ENCODE measurements around the gene FUT8. TPM values are rescaled to one million over a fixed set of nuclear protein-coding genes. Genes with fewer than 3 reads are reported as not detected.
"Not testable (repeated sequence)": the region's sequence is repeated elsewhere in the genome, so short reads cannot be mapped to it uniquely, and the experiment has no call there.

FUT8 gene
- total RNA-seq, 1 donor from 2014 or later = 12.5 TPM

DNA sequence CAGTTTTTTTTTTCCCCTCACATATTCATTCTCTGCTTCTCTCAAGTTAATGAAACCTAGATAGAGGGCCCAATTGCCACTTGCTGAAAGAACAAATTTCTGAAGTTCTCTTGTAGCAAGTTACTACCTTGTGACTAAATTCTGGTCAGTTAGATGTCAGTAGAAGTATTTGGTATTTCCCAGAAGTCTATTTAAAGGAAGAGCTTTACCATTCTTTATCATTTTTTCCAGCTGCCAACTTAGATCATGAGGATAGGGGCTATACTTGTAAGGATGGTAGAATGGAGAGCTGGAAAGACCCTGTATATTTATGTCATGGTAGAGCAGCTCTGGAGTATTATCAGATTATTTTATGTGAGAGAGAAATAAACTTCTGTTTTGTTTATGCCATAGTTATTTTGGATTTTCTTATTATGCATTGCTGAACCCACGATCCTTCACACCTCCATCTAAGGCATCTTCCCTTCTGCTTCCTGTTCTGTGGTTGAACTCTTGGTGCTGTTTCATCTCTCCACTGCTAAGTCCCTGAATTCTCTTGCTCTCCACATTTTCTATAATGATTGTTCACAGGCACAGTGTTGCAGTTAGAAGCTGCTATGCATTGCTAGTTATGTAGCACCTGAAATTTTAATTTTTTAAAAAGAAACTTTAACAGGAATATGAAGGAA lies 25.9 kb downstream of the FUT8 start:
- no peak for DNase-seq (ENCODE audit: low spot score)
- intact Hi-C loops (cut with DNase I) = no loop called here

DNA sequence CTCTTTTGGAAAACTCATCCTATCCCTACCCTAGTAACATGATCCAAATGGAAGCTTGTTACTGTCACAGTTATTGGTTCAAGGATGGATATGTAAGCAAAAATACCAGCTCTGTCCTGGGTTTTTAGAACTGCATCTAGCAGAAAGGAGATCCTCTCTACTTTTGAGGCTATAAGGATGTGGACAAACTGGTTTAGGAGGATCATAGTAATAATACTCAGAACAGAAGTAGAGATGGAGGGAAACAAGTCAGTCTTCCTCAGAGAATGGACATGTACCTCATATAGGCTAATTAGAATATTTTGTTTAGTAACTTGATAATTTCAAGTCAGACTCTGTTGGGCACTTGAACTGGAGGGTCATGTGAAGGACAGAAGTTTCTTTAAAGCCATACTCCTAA lies 26.6 kb downstream of the FUT8 start:
- DNase-seq (ENCODE audit: low spot score) = no peak
- intact Hi-C loops (cut with DNase I) = no loop called here

DNA sequence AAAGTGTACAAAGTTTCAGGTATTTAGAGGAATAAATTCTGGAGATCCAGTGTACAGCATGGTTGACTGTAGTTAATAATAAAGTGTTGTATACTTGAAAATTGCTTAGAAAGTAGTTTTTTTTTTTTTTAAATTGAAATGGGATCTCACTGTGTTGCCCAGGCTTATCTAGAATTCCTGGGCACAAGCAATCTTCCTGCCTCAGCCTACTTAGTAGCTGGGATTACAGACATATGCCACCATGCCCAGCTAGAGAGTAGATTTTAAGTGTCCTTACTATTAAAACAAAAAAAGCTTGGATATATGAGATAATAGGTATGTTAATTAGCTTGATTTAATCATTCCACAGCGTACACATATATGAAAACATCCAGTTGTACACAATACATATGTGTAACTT lies 27.7 kb downstream of the FUT8 start:
- intact Hi-C loops (cut with DNase I) = no loop called here
- no peak for DNase-seq (ENCODE audit: low spot score)

DNA sequence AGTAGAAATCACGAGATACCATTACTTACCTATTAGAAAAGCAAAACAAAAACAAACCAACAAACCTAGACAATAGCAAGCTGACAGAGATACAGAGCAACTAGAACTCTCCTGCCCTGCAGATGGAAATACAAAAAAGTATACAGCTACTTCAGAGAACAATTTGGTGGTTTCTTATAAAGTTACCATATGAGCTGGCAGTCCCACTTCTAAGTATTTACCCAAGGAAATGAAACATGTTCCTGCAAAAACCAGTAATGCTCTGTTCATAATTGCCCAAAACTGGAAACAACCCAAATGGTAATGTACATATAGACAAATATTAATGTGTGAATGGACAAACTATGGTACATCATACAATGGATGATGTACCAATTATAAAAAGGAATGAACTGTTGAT lies 31.7 kb downstream of the FUT8 start:
- intact Hi-C loops (cut with DNase I) = no loop called here
- no peak for DNase-seq (ENCODE audit: low spot score)

DNA sequence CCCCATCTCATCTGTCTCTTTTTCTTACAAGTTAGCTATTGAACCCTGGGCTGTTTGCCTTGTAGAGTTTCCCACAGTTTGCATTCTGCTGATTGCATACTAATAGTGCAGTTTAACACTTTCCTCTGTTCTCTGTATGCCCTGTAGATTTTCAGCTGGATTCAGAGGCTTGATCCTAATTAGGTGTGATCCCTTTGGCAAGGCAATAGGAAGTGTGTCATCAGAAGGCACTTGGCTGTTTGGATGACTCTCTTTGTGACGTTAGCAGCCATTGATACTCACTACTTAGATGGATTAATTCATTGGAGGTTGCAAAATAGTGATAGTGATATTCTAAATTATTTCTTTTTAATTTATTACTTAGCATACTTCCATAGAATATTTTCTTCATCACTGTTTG lies 33.6 kb downstream of the FUT8 start:
- DNase-seq (ENCODE audit: low spot score) = no peak
- intact Hi-C loops (cut with DNase I) = no loop called here

DNA sequence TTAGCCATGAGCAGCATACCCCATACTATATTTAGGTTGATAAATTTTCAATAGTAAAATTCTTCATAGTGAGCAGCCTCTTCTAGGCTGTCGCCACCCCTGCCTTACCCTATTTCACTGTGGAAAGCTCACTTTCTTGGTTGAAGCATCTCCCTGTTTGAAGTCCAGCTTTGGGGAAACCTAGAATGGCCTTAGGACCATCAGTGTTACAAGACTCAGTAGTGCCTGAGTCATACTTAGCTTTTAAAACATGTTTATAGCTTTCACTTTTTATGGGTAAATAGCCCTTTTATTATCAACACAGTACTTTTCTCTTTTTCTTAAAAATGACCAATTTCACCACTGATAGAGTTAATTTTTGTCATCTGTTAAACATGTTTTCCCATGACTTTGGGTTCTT lies 37.1 kb downstream of the FUT8 start:
- intact Hi-C loops (cut with DNase I) = no loop called here
- DNase-seq (ENCODE audit: low spot score) = no peak

DNA sequence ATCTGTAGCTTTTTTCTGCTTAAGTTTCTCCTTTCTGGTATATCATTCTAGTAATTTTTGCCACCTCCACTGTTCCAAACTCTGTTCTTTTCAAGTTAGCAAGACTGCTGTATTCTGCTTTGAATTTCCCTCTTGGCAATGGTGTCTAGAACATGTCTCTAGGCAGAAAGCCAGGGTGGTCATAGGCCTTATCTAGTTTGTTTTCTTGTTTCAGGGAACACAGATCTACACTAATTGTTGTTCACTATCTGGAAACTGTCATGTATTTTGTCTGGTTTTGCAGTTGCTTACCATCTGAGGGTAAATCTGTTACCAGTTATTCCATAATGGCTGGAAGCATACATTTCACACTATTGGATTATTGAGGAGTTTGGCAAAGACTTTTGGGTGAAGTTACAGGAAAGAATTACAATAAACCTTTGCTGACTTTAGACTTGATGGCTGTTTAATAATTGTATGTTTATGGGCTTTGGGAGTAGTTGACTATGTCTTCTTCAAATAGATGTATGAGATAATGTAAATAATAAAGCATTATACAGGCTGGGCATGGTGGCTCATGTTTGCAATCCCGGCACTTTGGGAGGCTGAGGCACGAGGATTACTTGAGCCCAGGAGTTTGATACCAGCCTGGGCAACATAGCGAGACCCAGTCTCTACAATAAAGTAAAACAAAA lies 41.4 kb downstream of the FUT8 start:
- DNase-seq (ENCODE audit: low spot score) = no peak
- intact Hi-C loops (cut with DNase I) = no loop called here

DNA sequence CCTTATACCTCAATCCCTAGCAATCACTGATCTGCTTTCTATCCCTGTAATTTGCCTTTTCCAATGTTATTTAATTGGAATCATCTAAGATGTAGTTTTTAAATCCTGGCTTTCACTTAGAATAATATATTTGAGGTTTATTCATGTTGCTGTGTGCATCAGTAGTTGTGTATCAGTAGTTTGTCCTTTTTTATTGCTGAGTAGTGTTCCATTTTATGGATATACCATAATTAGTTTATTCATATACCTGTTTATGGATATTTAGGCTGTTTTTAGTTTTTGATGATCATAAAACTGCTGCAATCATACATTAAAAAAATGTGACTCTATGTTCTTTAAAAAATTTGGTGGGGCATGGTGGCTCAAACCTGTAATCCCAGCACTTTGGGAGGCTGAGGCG lies 43.7 kb downstream of the FUT8 start:
- no peak for DNase-seq (ENCODE audit: low spot score)
- intact Hi-C loops (cut with DNase I) = no loop called here

DNA sequence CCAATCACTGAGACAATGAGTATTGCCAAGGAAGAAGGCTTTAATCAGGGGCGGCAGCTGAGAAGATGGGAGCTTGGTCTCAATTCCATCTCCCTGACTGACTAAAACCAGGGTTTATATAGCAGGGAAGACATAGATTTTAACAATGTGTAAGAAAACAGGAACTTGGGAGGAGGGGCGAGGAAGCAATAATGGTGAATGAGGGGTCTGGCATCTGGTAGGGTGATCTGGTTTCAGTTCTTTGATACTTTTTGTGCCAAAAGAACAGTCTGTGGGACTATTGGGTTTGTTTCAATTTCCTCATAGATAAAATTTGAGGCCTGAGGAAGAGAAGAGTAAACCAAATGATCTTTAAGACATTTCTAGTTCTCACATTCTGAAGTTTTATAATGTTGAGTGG lies 49.2 kb downstream of the FUT8 start:
- intact Hi-C loops (cut with DNase I) = no loop called here
- no peak for DNase-seq (ENCODE audit: low spot score)

DNA sequence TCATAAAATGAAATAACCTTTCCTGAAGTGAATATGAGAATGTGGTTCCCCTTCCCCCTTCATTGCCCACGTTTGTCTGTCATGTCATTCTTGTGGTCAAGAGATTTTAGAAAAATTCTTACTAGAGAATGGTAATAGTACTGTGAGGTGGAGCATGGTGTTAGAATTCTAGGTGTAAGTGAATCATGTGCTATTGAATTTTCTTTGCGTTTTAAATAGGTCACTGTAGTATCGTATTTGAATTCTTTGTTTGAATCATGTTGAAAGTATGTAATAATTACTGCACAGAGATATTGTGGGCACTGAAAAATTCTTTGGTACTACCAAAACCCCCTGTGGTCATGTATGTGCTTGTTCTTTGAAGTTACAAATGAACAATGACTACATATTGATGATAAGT lies 49.9 kb downstream of the FUT8 start:
- intact Hi-C loops (cut with DNase I) = no loop called here
- DNase-seq (ENCODE audit: low spot score) = no peak

DNA sequence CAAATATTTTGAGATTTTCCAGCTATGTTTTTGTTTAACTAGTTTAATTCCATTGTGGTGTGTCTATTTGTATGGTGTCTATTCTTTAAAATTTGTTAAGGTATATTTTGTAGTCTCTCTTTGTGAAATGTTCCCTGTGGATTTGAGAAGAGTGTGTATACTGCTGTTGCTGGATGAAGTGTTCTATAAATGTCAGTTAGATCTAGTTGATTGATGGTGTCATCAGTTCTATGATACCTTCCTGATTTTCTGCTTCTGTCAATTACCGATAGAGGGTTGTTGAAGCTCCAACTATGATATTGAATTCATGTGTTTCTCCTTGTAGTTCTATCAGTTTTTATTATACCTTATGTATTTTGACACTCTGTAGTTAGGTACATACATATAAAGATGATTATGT lies 53.1 kb downstream of the FUT8 start:
- intact Hi-C loops (cut with DNase I) = no loop called here

DNA sequence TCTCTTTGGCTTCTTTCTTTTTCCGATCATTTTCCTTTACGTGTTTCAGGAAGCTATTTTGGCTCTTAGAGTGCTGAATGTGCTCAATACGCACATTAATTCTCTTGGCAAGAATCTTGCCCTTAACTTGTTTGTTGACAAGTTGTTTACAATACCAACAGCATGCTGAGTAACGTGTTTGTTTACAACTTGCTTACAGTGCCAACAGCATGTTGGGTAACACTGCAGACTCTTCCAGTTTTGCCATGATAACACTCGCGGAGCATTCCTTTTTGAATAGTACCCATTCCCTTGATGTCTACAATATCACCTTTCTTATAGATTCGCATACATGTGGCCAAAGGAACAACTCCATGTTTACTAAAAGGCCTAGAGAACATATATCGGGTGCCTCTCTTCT lies 55.4 kb downstream of the FUT8 start:
- DNase-seq (ENCODE audit: low spot score); intact Hi-C loops (cut with DNase I): not testable (repeated sequence)

More for the DNA sequence above, 53.1 kb downstream of the FUT8 start:
- DNase-seq (ENCODE audit: low spot score) = no peak

DNA sequence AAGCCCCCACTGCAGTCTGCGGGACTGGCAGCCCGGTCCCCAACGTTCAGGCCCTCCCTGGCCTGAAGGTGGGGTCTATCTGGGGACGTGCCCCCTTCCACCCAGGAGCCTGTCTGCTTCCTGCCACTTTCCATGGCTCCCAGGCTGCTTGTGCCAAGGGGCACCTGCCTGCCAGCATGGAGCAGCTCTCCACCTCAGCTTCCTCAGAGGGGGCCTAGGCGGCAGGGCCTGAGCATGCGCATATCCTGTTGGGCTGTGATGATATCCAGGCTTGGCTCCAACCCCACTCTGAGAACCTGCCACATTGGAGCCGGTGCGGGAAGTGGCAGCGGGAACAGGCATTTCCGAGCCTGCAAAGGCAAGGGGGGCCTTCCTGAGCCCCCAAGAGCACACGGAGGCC lies 57.4 kb downstream of the FUT8 start:
- intact Hi-C loops (cut with DNase I) = no loop called here

DNA sequence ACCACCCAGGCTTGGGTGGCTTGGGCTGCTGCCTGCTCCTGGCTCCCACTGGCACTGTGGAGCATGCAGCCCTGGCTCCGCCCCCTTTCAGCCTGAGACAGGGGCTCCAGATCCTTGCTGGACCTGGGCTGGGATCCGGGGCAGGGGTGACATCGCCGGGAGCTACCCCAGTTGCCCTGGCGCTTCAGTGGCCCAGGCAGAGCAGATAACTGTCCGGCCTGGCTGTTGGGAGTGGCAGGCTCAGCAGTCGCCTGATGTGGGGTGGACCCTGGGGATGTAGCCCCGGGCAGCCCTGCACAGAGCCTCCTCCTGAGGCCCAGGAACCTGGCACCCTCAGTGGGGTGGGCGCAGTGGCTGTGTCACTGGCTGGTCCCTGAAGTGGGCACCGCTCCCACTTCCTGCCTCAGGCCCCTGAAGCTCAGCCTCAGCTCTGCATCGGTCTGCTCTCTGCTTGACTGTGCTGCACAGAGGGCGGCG lies 57.9 kb downstream of the FUT8 start:
- intact Hi-C loops (cut with DNase I) = no loop called here
- no peak for DNase-seq (ENCODE audit: low spot score)

More for the DNA sequence above, 57.4 kb downstream of the FUT8 start:
- no peak for DNase-seq (ENCODE audit: low spot score)

DNA sequence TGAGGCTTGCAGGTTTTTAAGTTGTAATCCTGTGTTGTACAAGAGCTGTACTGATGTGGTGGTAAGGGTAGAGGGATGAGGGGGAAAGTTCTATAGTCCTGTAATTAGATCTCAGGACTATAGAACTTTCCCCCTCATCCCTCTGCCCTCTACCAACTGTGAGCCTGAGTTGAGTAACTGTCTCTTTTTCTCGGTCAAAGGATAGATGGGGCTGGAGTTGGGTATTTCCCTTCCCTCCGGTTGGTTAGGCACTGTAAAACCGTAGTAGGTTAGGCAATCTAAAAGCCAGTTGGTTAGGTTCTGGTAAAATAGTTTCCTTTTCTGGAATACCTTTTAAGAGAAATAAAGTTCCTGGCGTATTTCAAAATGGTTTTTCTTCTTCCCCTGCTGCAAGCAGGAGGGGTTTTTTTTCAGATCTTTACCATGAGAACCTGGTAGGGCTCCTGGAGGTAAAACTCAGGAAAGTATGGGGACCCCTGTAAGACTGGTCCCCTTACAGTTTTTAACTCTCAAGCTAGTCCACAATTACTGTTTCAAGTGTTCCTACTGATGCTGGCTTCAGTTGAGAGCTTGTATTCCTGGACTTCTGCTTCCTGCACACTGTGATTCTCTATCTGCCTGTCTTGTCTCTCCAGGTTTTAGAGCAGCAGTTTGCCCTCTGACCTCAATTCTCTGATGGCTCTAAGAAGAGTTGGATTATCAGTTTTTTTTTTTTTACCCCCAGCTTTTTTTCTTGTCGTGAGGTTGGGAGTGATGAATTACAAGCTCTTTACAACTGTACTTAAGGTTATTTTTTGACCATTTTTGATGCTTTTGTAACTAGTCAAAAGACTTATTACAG lies 58.7 kb downstream of the FUT8 start:
- DNase-seq (ENCODE audit: low spot score) = no peak
- intact Hi-C loops (cut with DNase I) = no loop called here

DNA sequence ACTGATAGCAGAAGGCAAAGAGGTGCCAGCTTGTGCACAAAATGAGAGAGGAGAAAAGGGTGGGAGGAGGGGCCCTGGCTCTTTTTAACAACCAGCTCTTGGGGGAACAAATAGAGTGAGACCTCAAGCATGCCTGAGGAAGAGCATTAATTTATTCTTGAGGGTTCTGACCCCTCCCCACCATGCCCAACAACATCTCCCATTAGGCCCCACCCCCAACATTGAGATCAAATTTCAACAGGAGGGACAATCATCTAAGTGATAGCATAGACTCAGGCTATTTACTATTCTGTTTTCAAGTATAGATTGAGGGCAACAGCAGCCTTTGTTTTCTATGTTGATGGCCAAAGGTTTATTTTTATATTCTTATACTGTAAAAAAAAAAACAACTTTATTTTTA lies 59.7 kb downstream of the FUT8 start:
- intact Hi-C loops (cut with DNase I) = no loop called here
- no peak for DNase-seq (ENCODE audit: low spot score)

DNA sequence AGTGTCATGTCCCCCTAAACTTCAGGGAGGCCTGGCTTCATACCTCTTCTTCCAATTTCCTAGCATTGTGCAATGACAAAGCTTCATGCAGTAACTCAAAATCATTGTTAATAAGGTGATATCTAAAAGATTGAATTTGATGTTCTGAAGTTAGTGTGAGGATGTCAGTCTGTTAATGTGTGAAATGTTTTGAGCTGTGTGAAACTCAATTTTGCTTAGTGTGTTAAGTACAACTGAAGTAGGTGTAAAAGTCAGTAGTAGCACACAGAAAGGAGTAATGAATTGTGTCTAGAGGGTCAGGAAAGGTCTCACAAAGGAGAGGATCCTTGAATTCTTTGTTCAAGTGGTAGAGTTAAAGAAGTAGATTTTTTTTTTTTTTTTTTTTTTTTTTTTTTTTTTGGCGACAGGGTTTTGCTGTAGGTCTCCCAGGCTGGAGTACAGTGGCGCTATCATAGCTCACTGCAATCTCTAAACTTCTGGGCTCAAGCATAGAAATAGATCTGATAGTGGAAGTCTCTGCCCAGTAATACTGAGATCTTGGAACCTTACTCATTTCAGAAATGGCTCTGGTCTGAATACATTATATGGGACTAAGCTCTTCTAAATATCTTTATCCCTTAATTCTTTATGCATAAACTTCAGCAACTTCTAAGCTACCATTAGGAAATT lies 63.9 kb downstream of the FUT8 start:
- DNase-seq (ENCODE audit: low spot score) = no peak
- intact Hi-C loops (cut with DNase I) = no loop called here

DNA sequence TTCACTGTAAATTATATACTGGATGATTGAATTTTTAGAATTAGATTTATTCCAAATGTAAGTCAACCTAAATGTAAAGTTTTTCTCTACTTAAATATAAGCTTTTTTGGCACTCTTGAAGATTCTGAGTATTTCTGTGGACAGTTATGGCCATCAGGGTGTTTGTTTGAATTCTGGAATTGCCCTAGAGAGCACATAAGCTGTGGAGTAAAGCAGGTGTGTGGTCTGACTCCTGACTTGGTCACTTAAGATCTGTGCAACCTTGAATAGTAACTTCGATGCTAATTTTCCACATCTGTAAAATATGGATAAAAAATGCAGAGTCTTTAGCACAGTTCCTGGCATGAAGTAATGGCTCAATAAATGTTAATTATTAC lies 64.4 kb downstream of the FUT8 start:
- DNase-seq (ENCODE audit: low spot score) = no peak
- intact Hi-C loops (cut with DNase I) = no loop called here

DNA sequence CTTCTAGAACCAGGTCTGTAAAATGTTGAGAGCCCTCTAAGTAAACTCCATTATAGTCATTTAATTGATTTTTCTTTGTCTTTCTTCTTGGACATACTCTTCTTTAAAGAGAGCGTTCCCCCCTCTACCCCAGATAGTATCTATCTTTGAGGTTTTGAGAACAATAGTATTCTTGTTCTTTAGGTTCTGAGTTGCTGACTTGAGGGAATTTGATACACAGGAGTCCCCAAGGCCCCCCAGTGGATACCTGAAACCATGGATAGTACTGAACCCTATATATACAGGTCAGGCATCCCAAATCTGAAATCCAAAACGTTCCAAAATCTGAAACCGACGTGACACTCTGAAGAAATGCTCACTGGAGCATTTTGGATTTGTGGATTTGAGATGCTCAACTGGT lies 65.5 kb downstream of the FUT8 start:
- intact Hi-C loops (cut with DNase I) = no loop called here
- DNase-seq (ENCODE audit: low spot score) = no peak

DNA sequence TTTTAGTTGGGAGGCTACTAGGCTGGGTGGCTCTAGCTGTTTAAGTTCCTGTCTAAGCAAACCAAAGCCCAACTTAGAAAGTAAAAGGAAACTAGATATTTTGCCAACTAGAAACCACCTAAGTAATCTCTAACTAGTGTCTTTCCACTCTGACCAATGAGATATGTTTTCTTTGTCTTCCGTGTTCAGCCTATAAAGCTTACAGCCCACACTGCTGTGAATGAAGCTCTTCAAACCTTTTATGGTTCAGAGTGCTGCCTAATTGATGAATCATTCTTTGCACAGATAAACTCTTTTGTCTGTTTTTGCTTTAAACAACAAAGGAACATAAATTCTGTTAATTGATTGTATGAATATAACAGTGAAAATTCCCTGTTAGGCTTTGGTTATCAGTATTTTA lies 66.1 kb downstream of the FUT8 start:
- intact Hi-C loops (cut with DNase I) = no loop called here

More for the DNA sequence above, 66.1 kb downstream of the FUT8 start:
- DNase-seq (ENCODE audit: low spot score) = no peak

Data from cardiac septum (tissue), 1 donor.